CD4-positive, alpha-beta T cell treated with Interleukin-6 at 100 ng/mL for 8 hours (primary cell): ENCODE data around the gene ZNF844.
"Not testable (repeated sequence)": the region's sequence is repeated elsewhere in the genome, so short reads cannot be mapped to it uniquely, and the experiment has no call there.

Experiments
- DNase-seq: peaks from one replicate; pipeline ENCODE4 v3.0.0-alpha.2; 2020; ENCODE audit warnings: mixed read lengths, low spot score

Gene ZNF844

GRCh38 chr19:12064590-12065538 is at the start of gene ZNF844:
Gene ZNF844 (plus strand): TSS chr19:12064731. CDS start chr19:12064874, 143 bp downstream.
- peak; percentile 65 for DNase-seq

GRCh38 chr19:12015015-12015752 is 49.3 kb upstream of the ZNF844 start:
- DNase-seq, result no peak

- DNase-seq, result no peak
Observed at GRCh38 chr19:12015753-12016116, 48.8 kb upstream of the ZNF844 start.

GRCh38 chr19:12034198-12034597 is 30.3 kb upstream of the ZNF844 start:
- no peak for DNase-seq

- no peak for DNase-seq
Observed at GRCh38 chr19:12034620-12035019, 29.9 kb upstream of the ZNF844 start.

- peak; percentile 48 for DNase-seq
Observed at GRCh38 chr19:12035220-12036172, 29.0 kb upstream of the ZNF844 start, which contains the start of gene ZNF433. Gene ZNF433 (minus strand): TSS chr19:12035679. CDS start chr19:12035539, 140 bp downstream.

- DNase-seq, result no peak
Observed at GRCh38 chr19:12042893-12043292, 21.6 kb upstream of the ZNF844 start.

- DNase-seq, result no peak
Observed at GRCh38 chr19:12043752-12044422, 20.6 kb upstream of the ZNF844 start.

- DNase-seq, result no peak
Observed at GRCh38 chr19:12047868-12048267, 16.7 kb upstream of the ZNF844 start.

GRCh38 chr19:12052091-12052496 is 12.4 kb upstream of the ZNF844 start:
- no peak for DNase-seq

- peak; percentile 34 for DNase-seq
Observed at GRCh38 chr19:12052497-12053169, 11.9 kb upstream of the ZNF844 start, which contains the start of gene ZNF878. Gene ZNF878 (minus strand): TSS chr19:12052961. CDS start chr19:12052801, 160 bp downstream.

GRCh38 chr19:12055784-12056183 is 8.7 kb upstream of the ZNF844 start:
- no peak for DNase-seq

GRCh38 chr19:12075538-12076139 is 11.1 kb downstream of the ZNF844 start:
- no peak for DNase-seq

GRCh38 chr19:12076331-12076730 is 11.8 kb downstream of the ZNF844 start:
- DNase-seq, result not testable (repeated sequence)

- no peak for DNase-seq
Observed at GRCh38 chr19:12077375-12077774, 12.8 kb downstream of the ZNF844 start.

- not testable (repeated sequence) for DNase-seq
Observed at GRCh38 chr19:12083336-12083735, 18.8 kb downstream of the ZNF844 start.

GRCh38 chr19:12085074-12085818 is 20.7 kb downstream of the ZNF844 start:
- DNase-seq, result no peak

- DNase-seq, result peak; percentile 45
Observed at GRCh38 chr19:12090807-12091206, 26.3 kb downstream of the ZNF844 start.
